Hematopoietic multipotent progenitor cell treated with erythropoietin and hydrocortisone succinate and interleukin-3 and kit ligand, for 4 days (in vitro differentiated cells): Measurements from ENCODE around the gene NELL2.
"Not testable (repeated sequence)": the region's sequence is repeated elsewhere in the genome, so short reads cannot be mapped to it uniquely, and the experiment has no call there.

Experiments
- DNase-seq: peaks from one replicate; pipeline ENCODE4 v3.0.0-alpha.2; 2015

The NELL2 gene

GRCh38 chr12:44775901-44776300, 100.2 kb downstream of the NELL2 start:
- no peak for DNase-seq

GRCh38 chr12:44774815-44775411, 101.2 kb downstream of the NELL2 start:
- peak; percentile 58 for DNase-seq

- DNase-seq, result no peak
Measured at GRCh38 chr12:44771485-44772021, 104.6 kb downstream of the NELL2 start.

- DNase-seq, result no peak
Measured at GRCh38 chr12:44765796-44766195, 110.3 kb downstream of the NELL2 start.

- DNase-seq, result no peak
Measured at GRCh38 chr12:44763021-44763420, 113.1 kb downstream of the NELL2 start.

GRCh38 chr12:44759289-44759688, 116.8 kb downstream of the NELL2 start:
- DNase-seq, result no peak

- DNase-seq, result no peak
Measured at GRCh38 chr12:44750468-44750867, 125.6 kb downstream of the NELL2 start.

GRCh38 chr12:44749566-44749965, 126.5 kb downstream of the NELL2 start:
- DNase-seq, result no peak

GRCh38 chr12:44748950-44749468, 127.1 kb downstream of the NELL2 start:
- DNase-seq, result no peak

- DNase-seq, result not testable (repeated sequence)
Measured at GRCh38 chr12:44741292-44741980, 134.7 kb downstream of the NELL2 start.

GRCh38 chr12:44738051-44738450, 138.1 kb downstream of the NELL2 start:
- no peak for DNase-seq

- no peak for DNase-seq
Measured at GRCh38 chr12:44728566-44728965, 147.5 kb downstream of the NELL2 start.

GRCh38 chr12:44720265-44720664, 155.8 kb downstream of the NELL2 start:
- no peak for DNase-seq

GRCh38 chr12:44717612-44718011, 158.5 kb downstream of the NELL2 start:
- no peak for DNase-seq

GRCh38 chr12:44716711-44717110, 159.4 kb downstream of the NELL2 start:
- no peak for DNase-seq

- DNase-seq, result no peak
Measured at GRCh38 chr12:44711736-44712135, 164.4 kb downstream of the NELL2 start.

- no peak for DNase-seq
Measured at GRCh38 chr12:44709166-44709565, 166.9 kb downstream of the NELL2 start.

GRCh38 chr12:44708218-44708617, 167.9 kb downstream of the NELL2 start:
- no peak for DNase-seq

- DNase-seq, result no peak
Measured at GRCh38 chr12:44703182-44703910, 172.8 kb downstream of the NELL2 start.

GRCh38 chr12:44697511-44697910, 178.6 kb downstream of the NELL2 start:
- no peak for DNase-seq

- no peak for DNase-seq
Measured at GRCh38 chr12:44696542-44696941, 179.6 kb downstream of the NELL2 start.

GRCh38 chr12:44694017-44694416, 182.1 kb downstream of the NELL2 start:
- DNase-seq, result no peak

GRCh38 chr12:44689587-44689986, 186.5 kb downstream of the NELL2 start:
- DNase-seq, result no peak
